Hepatocyte (in vitro differentiated cells): ENCODE results near the gene PTPN5.
"Not testable (repeated sequence)": the region's sequence is repeated elsewhere in the genome, so short reads cannot be mapped to it uniquely, and the experiment has no call there.

ENCODE experiments used
- CTCF ChIP-seq: fragments of 200-600 bp; sonication (generic); IDR thresholded peaks from 2 replicates; pipeline ENCODE4 v1.5.1; 2016; ENCODE audit warnings: antibody characterized with exemption, mild to moderate bottlenecking; ENCODE audit not compliant: poor library complexity
- EZH2 ChIP-seq: fragments of 200-600 bp; sonication (generic); IDR thresholded peaks from 2 replicates; pipeline ENCODE4 v1.6.1; 2016; ENCODE audit warnings: antibody characterized with exemption, mild to moderate bottlenecking, borderline replicate concordance
- EZH2phosphoT487 ChIP-seq: fragments of 200-600 bp; sonication (generic); IDR thresholded peaks from one replicate; pipeline ENCODE4 v1.6.1; 2018; ENCODE audit warnings: antibody characterized with exemption, mild to moderate bottlenecking, low read depth, moderate library complexity; ENCODE audit not compliant: unreplicated experiment, severe bottlenecking

DNA sequence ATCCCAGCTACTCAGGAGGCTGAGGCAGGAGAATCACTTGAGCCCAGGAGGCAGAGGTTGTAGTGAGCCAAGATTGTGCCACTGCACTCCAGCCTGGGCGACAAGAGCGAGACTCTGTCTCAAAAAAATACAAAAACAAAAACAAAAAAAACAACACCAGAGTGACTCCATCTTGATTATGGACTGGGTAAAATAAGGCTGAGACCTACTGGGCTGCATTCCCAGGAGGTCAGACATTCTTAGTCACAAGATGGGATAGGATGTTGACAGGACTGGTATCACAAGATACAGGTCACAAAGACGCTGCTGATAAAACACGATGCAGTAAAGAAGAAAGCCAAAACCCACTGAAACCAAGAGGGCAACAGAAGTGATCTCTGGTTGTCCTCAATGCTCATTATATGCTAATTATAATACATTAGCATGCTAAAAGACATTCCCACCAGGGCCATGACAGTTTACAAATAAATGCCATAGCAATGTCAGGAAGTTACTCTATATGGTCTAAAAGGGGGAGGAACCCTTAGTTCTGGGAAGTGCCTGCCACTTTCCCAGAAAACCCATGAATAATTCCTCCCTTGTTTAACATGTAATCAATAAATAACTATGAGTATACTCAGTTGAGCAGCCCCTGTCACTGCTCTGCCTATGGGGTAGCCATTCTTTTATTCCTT, 100.0 kb downstream of the PTPN5 start:
- TF ChIP-seq CTCF, EZH2phosphoT487, EZH2: not testable (repeated sequence)
